ENCODE measurements around the gene PABPN1. TPM values are rescaled to one million over a fixed set of nuclear protein-coding genes. Genes with fewer than 3 reads are reported as not detected.

The PABPN1 gene
- total and polyA plus RNA-seq, 3 donors from 2014 or later, result 194 to 222 (median 194) TPM

DNA sequence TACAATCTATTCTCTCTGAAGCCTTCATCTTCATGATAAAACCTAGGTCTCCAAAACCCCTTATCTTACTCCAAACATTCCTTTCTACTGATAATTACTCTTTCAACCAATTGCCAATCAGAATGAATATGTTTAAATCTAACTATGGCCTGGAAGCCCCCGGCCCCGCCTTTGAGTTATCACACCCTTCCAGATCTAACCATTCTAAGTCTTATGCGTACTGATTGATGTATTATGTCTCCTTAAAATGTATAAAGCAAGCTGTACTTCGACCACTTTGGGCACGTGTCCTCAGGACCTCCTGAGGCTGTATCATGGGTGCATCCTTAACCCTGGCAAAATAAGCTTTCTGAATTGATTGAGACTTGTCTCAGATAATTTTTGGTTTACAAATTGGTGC lies 14.4 kb downstream of the PABPN1 start:
- Histone ChIP-seq H3K4me1 (no peaks in the 10 kb centered on the region), H3K27ac (no peak overlapping the region), H3K4me3 (no peak overlapping the region), H3K27me3 (no peaks in the 10 kb centered on the region), H3K36me3 (ENCODE audit: low read depth, missing control alignments) (no peaks in the 10 kb centered on the region), H3K9me3 (no peaks in the 10 kb centered on the region)
- WGBS, 2 donors, result 88 to 91% methylated on average over 5 of the region's 5 CpGs
- TF ChIP-seq CTCF (IDR thresholded peaks at IDR 0.05) (no peak), POLR2A (IDR thresholded peaks at IDR 0.05) (no peak)
- intact Hi-C loops (cut with DNase I; ENCODE audit: low total_unique reads), result loop anchor here (10.0 kb wide), 1 partner anchor 109 kb away; no protein-coding TSS in a partner anchor
- DNase-seq, result no peak

GRCh38 chr14:23339506-23340268 lies 18.4 kb downstream of the PABPN1 start:
- no peaks in the 10 kb centered on the region for H3K9me3 ChIP-seq
- H3K4me1 ChIP-seq, result no peaks in the 10 kb centered on the region
- 88 to 89% methylated on average over 1 of the region's 1 CpG for WGBS, 2 donors
- H3K36me3 ChIP-seq (ENCODE audit: low read depth, missing control alignments), result no peaks in the 10 kb centered on the region
- H3K27me3 ChIP-seq, result no peaks in the 10 kb centered on the region
- DNase-seq, result no peak
- no peak overlapping the region for H3K27ac ChIP-seq
- intact Hi-C loops (cut with DNase I; ENCODE audit: low total_unique reads), result loop anchor here (10.0 kb wide), 1 partner anchor 105 kb away; no protein-coding TSS in a partner anchor
- H3K4me3 ChIP-seq, result no peak overlapping the region
- TF ChIP-seq POLR2A (IDR thresholded peaks at IDR 0.05), result no peak

- Histone ChIP-seq H3K36me3 (ENCODE audit: low read depth, missing control alignments) (no peaks in the 10 kb centered on the region), H3K4me3 (no peak overlapping the region), H3K4me1 (no peaks in the 10 kb centered on the region), H3K27ac (no peak overlapping the region), H3K9me3 (no peaks in the 10 kb centered on the region), H3K27me3 (no peaks in the 10 kb centered on the region)
- no peak for DNase-seq
- intact Hi-C loops (cut with DNase I; ENCODE audit: low total_unique reads), result no loop called here
- WGBS, 2 donors, result 69 to 73% methylated on average over 3 of the region's 3 CpGs
- TF ChIP-seq POLR2A (IDR thresholded peaks at IDR 0.05) (no peak), CTCF (IDR thresholded peaks at IDR 0.05) (no peak)
Measured at GRCh38 chr14:23344481-23344880, 23.2 kb downstream of the PABPN1 start.

- no peaks in the 10 kb centered on the region for H3K27me3 ChIP-seq
- no peaks in the 10 kb centered on the region for H3K9me3 ChIP-seq
- TF ChIP-seq CTCF (IDR thresholded peaks at IDR 0.05) (no peak), POLR2A (IDR thresholded peaks at IDR 0.05) (no peak)
- no peak for DNase-seq
- H3K27ac ChIP-seq, result no peak overlapping the region
- no peak overlapping the region for H3K4me3 ChIP-seq
- WGBS, 2 donors, result 72 to 83% methylated on average over 10 to 13 of the region's 13 CpGs
- H3K36me3 ChIP-seq (ENCODE audit: low read depth, missing control alignments), result no peaks in the 10 kb centered on the region
- H3K4me1 ChIP-seq, result no peaks in the 10 kb centered on the region
- intact Hi-C loops (cut with DNase I; ENCODE audit: low total_unique reads), result no loop called here
Measured at GRCh38 chr14:23345987-23346692, 24.9 kb downstream of the PABPN1 start.

DNA sequence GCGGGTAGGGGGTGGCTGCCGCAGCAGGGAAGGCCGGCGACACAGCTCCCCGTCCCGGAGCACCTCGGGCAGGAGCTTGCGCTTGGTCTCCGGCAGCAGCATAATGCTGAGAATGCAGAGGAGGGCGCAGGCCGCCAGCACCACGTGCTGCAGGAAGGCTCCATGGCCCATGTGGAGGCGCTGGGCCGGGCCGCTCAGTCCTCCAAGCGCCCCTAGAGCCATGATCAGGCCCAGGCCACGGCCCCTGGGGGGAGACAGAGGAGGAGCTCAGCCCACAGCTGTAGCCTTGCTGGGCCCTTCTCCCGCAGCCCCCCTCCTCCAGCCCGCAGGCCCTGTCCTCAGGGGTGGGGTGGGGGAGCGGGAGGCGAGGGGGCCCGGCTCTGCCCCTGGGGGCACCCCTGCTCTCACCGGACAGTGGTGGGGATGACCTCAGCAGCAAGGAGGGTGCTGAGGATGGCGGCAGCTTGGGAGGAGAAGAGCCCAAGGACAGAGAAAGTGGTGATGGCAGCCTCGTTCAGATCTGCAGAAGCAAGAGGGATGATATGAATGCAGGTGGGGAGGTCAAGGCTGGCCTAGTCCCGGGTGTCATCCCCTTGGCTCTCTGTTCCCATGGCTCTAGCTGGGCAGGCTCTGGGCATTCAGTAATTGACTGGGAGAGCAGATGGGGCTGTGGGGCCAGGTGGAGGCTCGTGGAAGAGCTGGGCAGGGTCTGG lies 25.6 kb downstream of the PABPN1 start:
- Histone ChIP-seq H3K4me3 (no peak overlapping the region), H3K27me3 (no peaks in the 10 kb centered on the region), H3K36me3 (ENCODE audit: low read depth, missing control alignments) (no peaks in the 10 kb centered on the region), H3K4me1 (peaks cover 4% of the 10 kb centered on the region), H3K9me3 (no peaks in the 10 kb centered on the region), H3K27ac (no peak overlapping the region)
- no peak for DNase-seq
- intact Hi-C loops (cut with DNase I; ENCODE audit: low total_unique reads), result no loop called here
- TF ChIP-seq CTCF (IDR thresholded peaks at IDR 0.05), result no peak
- TF ChIP-seq POLR2A (IDR thresholded peaks at IDR 0.05), result no peak
- WGBS, 2 donors, result 77 to 79% methylated on average over 11 to 25 of the region's 27 CpGs

Measured in testis (tissue), 3 donors.